ENCODE results near the gene BCAR3. TPM values are rescaled to one million over a fixed set of nuclear protein-coding genes. Genes with fewer than 3 reads are reported as not detected.

Gene BCAR3
- polyA plus RNA-seq, 1 donor = 14.5 TPM

DNA sequence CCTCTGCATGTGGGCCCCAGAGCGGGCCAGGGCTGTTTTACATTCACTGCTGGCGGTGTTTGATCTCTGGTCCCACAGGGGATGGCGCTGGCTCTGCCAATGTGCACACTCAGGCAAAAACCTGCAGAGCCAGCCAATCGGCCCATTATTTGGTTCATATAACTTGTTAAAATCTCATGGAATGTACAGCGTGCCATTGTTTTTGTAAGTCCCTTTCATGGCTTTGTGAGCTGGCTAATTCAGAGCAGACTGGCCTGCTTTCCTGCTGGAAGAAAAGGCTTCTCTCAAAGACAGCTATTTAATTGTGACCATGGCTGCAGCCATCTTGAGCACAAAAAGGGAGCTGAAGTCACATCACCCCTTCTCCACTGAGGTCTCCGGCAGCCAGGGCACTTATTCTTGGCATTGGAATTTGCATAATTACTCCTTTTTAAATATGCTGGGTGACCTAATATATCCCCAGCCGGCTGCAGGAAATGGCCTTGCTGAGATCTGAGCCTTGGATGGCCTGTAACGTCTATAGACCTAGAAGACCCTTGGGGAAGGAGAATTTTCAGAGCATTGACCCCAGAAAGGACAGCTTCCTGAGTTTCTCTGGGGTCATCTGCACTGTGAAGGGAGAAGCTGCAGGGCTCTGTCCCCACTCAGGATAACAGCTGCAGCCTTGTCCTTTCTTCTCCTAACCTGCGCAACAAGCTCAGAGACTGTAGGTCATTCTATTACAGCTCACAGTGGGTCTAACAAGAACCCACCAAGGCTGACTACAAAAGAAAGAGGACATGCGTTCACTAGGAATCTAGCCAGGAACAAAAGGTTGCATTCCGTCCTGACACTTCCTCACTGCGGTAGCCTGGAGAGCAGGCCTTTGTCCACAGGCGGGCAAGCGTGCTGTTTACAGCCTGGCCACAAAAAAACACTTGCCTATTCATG, 45.8 kb downstream of the BCAR3 start:
- no peak for DNase-seq

DNA sequence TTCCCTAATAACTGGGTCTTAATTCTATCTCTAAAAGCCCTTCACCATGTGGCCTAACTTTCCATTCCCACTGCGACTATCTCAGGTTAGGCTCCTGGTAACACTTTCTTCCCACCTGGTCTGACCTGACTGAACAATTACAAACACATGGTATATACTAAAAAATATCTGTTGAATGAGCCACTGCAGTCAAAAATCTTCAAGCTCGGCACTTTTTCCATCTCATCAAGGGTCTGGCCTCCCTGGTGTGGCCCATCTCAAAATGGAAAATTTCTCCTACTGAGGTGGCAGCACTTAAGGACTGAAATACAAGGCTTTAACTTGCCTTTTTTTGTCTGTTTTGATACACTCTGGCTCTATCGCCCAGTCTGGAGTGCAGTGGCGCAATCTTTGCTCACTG, 48.3 kb downstream of the BCAR3 start:
- DNase-seq = no peak

DNA sequence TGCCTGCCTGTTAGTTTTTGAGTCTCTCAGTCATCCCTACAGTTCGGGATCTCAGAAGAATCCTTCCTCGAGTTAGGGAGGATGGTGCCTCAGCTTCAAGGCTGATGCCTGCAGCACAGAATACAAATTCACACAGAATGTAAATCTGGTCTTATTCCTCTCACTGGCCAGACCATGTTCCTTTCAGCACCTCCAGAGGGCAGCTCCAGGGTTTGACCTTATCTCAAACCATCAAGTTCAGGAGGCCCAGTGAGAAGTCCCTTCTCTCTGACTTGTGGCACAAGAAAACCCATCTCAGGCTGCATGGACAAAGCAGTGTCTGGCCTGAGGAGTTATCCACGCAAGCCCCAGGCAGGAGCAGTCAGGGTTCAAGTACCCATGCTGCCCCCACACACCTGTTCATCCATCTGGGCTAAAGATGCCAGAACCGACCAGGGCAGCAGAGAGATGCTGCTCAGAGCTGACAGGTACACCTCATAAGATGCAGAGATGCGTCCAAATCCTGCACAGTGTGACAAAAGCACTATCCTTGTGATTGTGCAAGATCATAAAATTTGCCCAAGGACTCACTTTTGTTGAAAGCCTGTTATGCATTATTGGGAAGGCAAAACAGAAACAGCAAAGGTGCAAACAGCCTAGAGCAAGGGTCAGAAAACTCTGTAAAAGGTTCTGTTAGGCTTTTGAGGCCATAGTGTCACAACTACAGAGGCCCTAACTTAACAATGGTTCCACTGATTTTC, 49.8 kb downstream of the BCAR3 start:
- no peak for DNase-seq

DNA sequence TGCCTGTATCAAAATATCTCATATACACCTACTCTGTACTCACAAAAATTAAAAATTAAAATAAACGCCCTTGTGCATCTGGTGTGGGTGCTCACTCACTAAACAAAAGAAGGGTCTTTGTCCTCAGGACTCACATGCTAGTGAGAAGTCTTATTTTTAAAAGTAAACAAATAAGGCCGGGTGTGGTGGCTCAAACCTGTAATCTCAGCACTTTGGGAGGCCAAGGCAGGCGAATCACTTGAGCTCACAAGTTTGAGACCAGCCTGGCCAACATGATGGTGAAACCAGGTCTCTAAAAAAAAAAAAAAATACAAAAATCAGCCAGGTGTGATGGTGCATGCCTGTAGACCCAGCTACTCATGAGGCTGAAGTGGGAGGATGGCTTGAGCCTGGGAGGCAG, 51.5 kb downstream of the BCAR3 start:
- no peak for DNase-seq

DNA sequence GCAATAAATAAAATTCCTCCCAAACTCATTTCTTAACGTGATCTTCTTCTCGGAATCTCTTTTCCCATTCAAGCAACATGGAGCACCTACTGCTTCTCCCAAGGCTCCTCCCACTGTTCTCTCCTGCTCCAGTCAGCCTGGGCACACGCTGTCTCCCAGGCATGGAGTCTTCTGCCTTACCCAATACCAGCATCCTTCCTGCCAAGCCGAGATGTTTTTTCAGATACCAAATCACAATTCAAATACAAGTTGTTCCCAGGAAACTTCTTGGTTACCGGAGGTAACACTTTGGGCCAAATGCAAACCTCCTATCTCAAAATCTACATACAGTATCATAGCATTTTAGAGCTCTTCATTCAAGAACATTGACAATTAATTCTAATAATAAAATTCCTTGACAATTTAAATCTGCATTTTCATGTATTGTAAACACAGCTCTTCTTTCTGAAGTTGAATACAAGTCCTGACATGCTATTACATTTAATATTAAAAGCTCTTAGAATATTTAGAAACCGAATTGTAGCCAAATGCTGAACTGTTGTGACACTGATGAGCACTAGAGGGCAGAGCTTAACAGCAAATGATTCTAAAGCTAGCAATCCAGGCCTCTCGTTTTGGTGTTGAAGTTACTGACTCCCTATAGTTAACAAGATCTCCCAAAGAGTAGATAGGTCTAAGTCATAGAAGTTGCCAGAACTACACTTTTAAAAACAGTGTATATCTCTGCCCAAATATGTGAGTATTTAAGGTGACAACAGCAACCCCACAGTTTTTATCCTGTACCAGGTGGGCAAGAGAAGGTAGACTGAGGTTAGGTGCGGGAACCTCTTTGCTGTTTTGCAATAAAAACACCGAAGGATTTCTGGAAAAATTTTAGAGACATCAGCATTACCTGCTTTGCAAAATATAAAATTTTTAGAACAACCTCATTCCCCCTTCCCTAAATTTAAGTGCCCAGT, 52.3 kb downstream of the BCAR3 start:
- DNase-seq = peak; percentile 62

DNA sequence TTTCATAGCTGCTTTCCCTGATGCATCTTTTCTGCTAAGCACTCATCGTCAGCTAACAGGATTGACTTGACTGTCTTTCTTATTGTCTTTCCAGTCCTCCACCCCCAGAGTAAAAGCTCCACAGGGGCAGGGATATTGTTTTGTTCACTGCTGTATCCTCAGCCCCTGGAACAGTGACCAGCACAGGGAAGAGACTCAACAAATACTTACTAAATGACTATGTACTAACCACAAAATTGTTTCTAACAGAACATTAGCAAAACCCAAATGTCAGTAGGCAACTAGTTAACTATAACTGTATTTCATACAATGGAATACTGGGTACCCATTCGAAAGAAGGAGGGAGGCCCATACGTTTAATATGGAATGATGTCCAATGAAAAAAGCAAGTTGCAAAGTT, 53.0 kb downstream of the BCAR3 start:
- no peak for DNase-seq

DNA sequence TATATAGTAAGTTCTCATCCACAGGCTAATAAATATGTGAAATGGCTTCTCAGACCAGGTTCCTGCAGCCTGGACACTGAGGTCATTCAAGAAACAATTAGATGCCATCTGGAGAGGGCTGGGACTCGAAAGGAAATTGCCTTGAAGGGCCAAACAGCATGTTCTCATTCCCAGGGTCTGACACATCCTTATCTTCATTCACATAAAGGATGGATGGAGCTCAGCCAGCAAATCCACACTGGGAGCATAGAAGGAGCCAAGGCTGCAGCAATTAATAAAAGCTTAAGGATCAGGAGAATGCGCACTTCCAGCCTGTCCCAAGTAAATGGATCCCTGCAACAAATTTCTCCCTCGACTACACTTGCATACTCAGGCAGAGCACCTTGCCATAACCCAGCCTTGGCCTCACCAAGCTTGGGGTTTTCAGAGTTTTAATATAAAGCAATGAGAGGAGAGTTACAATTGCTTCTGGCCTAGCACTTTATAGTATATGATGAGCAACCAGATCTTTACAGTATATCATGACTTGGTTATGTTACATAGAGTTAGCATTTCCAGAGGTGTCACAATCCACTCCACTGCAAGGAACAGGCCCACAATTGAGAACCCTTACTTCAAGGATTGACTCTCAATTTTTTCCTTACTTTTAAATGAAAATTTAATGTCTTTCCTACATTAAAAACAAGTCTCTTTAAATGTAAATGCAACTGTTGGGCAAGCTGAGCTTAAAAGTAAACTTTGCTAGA, 55.9 kb downstream of the BCAR3 start:
- DNase-seq = no peak

DNA sequence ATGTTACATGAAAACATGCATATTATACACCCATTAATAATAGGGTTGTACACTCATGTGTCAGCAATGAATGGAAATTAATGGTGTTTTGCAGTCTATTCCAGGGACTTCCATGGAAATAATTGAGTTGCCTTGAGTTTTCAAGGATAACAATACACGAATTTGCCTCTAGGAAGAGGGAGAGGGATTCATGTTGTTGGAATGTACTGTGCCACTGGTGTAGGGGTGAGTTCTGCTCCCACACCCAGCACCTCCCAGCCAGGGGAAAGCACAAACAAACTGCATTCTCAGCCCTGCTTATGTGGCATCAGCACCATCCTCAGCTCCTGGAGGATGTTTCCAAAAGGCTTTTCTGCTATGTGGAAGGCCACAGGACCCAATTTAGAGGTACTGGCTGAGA, 57.8 kb downstream of the BCAR3 start:
- no peak for DNase-seq

DNA sequence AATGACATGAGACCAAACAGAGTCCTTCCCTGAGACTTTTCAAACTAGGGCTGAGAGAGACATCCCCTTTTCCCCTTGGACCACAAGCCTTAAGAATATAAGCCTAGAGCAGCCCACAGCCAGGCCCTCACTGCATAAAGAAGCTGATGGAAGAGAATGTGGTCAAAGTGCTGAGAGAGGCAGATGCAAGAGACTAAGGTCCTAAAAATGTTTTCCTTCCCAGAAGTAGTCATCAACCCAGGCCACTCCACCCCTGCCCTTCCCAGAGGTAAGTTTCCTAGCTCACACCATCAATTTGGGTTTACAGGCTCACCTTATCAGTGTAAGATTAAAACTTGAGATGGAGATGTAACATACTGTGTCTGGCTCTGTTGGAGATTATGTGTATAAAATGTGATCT, 58.2 kb downstream of the BCAR3 start:
- DNase-seq = no peak

DNA sequence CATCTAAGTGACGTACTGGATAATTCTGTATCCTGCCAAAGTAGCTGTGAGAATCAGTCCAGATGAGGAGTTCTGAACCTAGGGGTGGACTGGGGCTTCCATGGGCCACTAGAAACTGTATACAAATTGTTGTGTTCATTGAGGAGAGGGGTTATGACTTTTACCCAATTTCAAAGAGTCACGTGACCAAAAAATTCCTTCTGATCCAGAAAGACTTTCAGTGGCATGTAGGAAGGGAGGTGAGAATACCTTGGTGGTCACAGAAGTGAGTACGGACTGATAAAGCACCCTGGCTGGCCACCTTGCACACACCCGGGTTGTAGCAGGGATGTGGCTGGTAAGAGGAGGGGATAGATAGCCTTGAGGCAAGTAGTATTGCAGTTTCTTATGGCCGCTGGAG, 60.4 kb downstream of the BCAR3 start:
- no peak for DNase-seq

DNA sequence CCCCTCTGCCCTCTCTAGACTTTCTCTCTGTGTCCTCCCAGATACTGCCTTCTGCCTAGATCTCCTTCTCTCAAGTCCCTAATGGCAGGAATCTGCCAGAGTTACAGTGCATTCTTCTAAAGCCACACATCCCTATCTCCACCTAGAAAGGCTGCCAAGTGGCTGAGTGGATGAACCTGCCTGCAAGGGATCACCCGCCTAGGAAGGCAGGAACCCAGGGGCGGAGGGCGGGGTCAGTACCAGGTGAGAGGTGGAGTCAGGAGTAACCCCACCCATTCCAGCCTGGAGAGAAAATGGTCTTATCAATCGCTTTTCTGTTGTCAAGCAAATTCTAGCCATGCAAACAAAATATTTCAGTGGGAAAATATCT, 60.8 kb downstream of the BCAR3 start:
- DNase-seq = no peak

DNA sequence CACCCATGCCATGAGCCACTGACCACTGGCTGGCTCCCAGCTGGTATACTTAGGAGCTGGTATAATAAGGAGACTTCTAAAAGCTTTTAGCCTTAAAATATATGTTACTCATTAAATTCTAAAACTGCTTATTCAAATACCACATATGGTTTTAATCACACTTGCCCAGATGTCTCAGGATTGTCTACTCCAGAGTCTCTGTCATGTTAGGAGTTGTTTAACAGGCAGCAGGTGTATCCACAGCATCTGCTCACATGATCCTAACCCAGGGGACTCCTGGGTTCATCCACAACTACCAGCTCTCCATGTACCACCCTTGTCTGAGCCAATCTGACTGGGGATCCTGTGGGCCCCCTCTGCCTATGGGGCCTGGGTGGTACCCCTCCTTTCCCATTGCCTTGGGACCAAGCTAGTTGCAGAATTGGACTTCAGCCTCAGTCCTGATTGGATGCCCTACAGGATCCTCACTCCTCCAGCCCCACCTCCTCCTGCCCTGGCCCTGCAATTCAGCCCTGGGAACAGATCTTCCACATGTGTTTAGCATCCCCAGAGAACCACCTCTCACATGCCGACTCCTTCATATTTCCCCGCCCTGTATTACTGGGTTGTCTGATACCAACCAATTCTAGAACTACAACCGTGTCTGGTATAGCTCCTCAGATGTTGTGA, 61.3 kb downstream of the BCAR3 start:
- DNase-seq = no peak

DNA sequence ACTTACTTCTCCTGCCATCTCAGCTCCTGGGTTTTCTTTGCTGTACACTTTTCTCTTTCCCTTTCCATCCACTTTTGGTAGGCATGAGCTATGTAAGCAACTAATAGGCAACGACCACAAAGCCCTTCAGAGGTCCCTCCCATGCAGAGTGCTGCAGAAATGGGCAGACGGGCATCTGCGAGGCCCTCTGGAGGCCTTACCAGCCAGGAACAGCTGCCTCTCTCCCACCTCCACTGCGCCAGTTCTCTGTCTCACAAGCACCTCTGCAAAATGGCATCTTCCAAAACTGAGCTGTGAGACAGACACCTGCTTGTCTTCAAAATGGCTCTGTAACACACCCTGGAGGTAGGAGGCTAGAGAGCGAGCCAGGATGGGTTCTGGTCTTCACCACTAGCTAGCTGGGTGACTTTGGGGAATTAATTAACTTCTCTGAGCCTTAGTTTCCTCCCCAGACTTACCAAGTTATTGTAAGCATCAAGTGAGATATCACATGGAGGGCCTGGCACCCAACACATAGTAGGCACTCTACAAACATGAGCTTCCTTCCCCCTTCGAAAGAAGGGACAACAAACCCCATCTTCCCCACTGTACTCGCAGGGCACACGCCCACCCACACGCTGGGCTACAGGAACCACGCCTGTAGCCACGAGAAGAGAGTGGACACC, 62.0 kb downstream of the BCAR3 start:
- no peak for DNase-seq

DNA sequence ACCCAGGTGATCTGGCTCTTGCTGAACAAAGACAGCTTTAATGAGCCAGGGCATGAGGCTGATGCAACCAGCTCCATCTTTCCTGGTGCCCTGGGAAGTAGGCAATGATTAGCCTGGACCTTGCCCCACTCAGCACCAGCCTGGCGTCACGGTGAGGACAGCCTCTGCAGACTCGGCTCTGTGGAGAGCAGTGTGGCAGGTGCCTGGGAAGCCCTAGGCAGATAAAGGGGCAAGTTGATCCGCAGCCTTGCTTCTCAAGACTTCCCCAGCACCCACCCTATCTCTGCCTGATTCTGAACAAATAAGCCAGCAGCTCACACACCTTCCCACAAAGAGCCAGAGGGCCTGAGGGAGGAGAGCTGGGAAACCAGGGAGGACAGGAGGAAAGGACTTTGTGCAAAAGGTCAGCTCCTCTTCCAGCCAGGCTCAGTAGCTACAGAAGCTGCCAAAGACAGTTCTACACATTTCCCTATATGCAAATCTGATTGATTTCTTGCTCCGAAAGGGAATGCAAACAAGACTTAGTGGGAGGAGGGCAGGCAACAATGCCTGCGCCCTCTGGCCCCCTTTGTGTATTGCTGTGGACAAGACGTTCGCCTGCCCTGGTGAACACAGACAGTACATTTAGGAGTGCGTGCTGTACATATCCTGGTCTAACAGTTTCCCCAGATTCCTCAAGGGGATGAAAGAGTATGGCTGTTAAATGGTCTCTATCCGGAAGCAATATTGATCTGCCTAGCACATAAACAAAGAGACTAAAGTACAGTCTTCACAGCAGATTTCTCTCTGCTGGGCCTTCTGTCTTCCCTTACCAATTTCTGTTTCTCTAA, 63.8 kb downstream of the BCAR3 start:
- DNase-seq = no peak

DNA sequence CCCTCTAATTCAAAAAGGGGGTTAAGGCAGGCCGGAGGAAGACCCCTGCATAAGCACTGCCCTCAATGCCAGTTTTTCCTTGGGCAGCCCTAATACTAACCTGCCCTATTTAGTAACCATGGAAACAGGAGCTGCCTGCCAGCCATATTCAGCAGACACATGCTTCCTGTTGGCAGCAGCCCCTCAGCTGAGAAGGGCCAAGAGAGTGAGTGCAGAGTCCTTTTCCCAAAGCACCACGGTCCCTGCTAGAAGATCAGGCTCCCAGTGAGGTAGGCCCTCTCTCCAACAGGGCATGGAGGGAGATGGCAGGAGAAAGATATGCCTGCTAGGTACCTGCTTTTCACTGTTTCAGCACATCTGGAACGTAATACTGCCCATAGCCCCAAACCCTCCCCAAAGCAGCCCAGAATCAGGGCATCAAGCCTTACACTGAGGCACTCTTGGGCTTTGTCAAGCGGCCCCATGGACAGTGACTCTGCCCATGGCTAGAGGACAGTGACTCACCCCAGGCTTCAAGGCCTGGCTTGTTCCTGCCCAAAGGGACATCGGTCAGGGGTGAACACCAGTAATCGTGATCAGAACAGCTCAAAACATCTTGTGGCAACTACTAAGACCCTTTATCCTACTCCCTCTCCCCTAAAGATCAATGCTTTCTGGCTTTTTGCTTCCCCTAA, 64.5 kb downstream of the BCAR3 start:
- DNase-seq = no peak

DNA sequence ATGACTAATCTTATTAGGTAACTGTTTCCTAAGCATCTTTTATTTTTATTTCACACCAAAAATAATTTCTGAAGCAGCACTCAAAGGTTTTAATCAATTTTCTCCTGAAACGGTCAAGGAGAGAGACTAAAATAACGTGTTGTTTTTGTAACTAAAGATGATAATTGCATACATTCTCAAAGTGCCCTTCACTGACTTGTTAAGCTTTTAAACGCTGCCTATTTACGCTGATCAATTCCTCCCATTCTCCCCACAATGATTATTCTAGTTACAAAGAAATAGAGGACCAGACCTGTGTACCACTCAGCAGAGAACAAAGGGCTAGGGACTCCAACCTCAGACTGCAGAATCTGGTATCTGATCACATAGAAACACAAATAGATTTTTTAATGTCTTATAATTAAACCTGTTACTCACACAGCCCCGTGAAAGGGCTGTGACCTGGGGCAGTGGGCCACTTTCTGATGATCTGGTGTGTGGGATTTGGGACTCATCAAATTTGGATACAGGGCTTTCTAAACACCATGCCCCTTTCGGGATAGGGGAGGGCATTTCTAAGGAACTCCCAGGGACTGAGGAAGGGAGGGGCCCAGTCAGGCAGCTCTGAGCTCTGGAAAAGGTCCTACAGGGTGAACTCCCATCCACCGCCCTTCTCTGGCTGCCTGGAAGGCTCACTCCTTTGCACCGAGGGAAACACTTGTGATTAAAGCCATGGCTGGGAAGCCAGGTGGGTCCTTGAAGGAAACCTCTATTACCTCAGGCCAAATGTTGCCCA, 65.2 kb downstream of the BCAR3 start:
- no peak for DNase-seq

DNA sequence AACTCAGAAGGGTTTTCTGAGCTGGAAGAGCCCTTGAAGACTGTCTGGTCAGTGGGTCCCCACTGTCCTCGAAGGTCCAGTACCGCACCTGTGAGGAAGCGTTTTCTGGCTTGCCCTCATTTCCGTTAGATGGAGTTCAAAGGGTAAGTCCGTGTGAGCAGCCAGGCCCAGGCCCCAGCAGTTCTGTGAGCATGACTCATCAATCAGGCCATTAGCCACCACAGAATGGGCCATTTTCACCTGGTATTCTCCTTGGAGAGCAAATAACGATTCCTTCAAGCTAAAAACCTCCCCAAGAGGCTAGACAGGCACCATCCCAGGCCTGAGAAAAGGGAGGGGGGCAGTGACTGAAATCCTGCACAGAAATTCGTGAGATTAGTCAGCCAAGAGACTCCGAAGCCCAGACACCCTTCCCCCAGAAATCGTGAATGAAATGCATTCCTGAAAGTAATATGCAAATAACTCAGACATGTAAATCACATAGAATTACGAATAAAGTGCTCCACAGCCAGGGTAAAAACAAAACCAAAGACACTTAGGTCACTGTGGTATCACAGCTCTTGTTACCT, 66.0 kb downstream of the BCAR3 start:
- DNase-seq = no peak

DNA sequence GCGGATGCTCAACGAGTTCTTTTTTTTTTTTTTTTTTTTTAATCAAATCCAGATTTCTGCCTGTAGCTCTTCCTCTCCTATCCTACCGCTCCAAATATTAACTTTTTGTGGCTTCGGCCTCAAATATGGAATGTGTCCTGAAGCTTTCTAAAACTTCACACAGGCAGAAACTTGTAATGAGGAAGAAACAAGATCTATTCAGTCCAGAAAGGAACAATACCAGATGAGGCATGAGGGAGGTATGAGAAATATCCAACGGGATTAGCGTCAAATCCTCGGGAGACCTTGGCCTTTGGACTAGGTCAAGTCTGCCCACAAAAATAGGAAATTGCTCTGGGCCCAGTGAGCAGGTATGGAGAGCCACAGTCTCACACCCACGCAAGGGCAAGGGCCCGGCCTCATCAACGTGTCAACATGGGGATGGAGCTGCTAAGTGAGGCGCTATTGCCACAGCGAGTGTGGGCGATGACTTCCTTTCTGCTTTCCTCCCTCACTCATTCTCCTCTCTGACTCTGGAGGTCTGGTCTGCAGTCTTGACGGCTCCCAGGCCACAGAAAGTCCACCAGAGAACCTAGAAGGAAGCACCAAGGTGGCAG, 66.6 kb downstream of the BCAR3 start:
- no peak for DNase-seq
